NCI-H446 (cell line): ENCODE data around the gene PRKACA.
A peak's percentile ranks its signal among the peaks of the same experiment; 100 is the strongest.

Experiments used
- DNase-seq, 2 experiments: peaks; one replicate each; lab custom pipeline; 2025; lab: John Stamatoyannopoulos, UW

PRKACA gene

DNA sequence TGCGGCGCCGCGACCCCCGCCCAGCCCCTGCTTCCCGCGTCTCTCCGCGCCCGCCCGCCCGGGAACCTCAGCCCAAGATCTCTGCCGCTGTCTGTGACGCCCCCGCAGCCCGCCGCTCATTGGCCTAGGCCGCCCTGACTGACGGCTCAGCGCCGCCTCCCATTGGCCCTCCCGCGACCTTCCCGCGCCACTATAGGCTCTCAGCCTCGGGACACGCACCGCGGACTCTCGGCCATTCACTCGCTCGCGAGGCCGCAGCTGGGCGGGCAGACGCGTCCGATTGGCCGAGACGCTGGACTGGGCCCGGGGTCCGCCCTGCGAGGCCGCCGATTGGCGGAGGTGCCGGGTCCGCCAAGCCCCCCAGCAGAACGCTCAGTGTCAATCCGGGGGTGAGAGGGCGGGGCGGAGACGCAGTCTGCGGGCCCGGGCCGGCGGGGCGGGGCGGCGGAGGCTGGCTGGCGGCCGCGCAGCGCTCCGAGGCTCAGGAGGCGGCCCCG, at the start of gene PRKACA:
PRKACA (minus strand) TSS at position 95 of the 497 bp plus-strand sequence. CDS start 215 bp downstream, outside the sequence.
- DNase-seq = peak; percentile 98 to 100

DNA sequence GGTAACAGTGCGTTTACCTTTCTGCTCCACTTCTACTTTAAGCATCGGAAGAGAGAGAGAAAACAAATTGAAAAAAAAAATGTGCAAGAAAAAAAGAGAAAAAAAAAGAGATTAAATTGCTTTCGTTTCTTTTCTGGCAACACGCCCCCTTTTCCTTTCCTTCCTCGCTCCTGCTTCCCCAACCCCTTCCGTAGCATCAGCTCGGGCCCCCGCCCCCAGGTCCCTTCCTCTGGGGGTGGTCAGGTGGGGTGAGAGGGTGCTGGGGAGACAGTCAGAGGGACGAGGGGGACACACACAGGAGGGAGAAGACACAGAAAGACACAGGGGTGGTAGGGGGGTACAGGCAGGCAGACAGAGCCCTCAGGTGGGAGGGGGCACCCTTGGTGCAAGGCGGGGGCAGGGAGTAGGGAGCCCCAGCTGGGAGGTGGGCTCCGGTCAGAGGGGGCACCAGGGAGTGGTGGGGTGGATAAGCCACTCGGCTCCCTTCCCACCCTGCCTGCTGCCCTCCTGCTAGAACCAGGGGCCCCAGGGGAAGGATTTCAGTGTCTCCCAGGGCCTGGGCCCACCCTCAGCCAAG, 49.5 kb upstream of the PRKACA start:
- DNase-seq = no peak

- no peak for DNase-seq
Measured at GRCh38 chr19:14165990-14166830, 48.6 kb upstream of the PRKACA start.

GRCh38 chr19:14164724-14165493, 47.3 kb upstream of the PRKACA start:
- no peak for DNase-seq

GRCh38 chr19:14164082-14164481, 46.5 kb upstream of the PRKACA start:
- no peak for DNase-seq

- DNase-seq = no peak
Measured at GRCh38 chr19:14162871-14163297, 45.3 kb upstream of the PRKACA start.

- DNase-seq = no peak
Measured at GRCh38 chr19:14161305-14161704, 43.7 kb upstream of the PRKACA start.

GRCh38 chr19:14160017-14160703, 42.6 kb upstream of the PRKACA start:
- DNase-seq = no peak

DNA sequence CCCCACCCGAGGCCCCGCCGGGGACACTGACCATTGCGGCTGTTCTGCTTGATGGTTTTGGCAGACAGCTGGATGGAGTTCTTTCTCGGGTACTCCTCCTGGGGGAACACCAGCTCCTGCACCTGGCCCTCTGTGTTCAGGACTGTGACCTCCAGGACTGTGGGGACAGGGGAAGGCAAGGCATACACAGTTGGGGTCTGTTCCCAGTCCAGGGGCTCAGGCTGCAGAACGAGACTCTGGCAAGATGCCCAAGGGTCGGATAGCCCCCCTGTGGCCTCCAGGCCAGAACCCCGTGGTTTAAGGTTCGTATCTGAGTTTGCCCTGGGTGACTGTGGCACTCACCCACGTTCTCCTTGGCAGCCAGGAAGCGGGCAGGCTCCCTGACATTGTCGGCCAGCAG, 41.5 kb upstream of the PRKACA start:
- no peak for DNase-seq

DNA sequence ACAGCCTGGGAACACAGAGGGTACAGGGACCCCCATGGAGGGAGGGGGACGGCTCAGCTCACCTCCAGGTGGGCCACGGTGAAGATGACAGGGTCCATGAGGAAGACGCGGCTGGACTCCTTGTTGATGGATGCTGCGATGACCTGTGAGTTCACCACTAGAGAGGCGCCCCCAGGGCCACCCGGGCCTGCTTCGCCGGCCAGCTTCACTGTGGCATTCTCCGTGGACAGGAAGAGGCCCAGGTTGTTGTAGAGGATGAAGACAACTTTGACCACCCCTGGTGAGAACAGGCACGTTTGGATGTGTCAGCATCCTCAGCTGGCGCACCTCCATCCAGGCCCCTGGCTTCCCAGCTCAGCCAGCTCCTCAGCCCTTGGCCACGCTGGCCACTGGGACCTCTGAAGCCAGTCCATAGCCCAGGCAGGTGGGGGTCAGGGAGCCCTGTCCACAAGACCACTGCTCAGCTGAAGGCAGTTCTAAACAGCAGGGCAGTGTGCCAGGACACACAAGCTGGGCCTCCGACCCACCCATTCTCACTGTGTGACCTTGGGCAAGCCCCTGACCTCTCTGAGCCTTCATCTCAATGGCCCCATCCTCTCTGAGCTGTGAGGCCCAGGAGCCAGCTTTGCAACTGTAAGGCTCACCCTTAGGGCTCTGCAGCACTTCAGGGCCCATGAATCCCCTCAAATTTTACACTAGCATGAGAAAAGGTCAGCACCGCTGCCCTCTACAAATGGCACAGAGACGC, 40.9 kb upstream of the PRKACA start:
- DNase-seq = no peak

GRCh38 chr19:14156971-14157717, 39.6 kb upstream of the PRKACA start:
- no peak for DNase-seq

GRCh38 chr19:14156122-14156521, 38.6 kb upstream of the PRKACA start:
- DNase-seq = no peak

DNA sequence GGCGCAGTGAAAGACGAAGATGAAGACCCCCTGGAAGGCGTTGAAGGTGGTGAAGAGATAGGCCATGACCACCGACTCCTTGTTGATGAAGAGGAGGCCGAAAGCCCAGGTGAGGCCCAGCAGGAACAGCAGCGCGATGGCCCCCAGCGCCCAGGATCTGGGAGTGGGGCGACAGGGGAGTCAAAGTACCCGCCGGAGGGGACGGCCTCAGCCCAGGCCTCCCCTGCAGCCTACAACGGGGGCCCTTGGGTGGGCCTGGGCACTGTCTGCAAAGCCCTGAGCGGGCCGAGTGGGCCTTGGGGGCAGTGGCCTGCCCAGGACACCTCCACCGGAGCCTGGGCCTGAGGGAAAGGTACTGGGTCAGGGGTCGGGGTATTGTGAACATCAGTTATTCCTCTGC, 37.8 kb upstream of the PRKACA start:
- no peak for DNase-seq

- DNase-seq = no peak
Measured at GRCh38 chr19:14152713-14153112, 35.2 kb upstream of the PRKACA start.

DNA sequence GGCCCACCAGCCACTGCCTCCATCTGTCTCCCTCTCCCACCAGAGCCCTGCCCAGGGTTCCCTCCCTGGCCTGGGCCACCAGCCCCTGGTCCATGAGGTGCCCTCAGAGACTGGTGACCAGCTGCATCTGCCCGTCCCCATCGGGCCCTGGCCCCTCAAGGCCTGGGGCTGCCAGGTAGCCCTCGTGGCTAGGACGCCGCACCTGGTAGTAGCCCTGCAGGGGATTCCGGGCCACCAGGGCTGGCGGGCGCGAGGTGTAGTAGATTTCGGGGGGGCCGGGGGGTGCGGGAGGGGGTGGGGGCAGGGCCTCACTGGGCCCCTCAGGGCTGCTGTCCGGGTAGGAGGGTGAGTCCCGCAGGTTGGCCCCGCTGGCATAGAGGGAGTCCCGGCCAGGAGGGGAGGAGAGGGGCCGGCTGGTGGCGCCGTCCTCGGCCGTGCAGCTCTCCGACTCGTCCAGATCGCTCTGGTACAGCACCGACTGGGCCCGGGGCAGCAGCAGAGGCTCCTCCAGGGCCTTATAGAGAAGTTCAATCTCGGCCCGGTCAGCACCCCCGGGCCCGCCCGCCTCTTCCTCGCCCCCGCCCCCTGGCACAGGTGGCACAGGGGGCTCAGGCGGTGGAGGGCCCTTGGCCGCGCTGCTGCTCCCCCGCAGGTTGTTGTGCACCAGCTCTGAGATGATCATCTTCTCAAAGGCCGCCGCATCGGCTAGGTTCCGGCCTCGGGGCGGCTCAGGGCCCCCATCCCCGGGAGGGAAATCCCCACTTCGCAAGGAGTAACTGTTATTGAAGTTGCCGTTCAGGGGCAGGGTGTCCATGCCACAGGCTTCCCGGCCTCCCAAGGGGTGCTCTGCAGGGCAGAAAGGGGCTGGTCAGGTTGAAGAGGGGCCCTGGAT, 33.5 kb upstream of the PRKACA start:
- DNase-seq = no peak

- no peak for DNase-seq
Measured at GRCh38 chr19:14150041-14150769, 32.6 kb upstream of the PRKACA start.

GRCh38 chr19:14149509-14149994, 32.0 kb upstream of the PRKACA start:
- DNase-seq = no peak

DNA sequence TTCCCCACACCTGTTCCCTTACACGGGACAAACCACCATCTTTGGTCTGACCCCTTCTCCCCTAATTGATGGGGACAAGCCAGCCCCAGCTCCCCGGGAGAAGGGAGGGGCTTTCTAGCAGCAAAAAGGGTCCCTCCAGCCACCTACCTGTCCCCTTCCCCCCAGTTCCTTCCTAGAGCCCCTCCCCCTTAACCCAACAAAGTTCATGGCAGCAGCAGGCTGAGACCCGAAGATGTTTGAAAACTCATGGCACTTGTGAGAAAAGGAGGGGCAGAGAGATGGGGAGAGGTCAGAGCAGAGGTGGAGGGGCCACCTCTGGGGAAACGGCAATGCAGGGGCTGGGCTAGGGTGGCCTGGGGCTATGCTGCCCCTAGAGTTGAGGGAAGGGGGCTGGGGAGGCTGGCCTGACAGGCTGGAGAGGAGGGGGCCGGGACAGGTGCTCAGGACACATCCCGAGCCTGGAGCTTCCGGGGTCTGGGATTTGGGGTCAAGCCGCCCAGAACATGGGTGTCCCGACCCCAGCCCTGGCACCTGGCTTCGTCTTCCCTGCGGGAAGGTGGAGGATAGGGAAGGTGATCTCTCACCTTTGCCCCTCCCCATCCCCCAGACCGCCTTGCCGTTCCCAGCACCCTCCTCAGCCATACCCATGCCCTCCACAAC, 31.3 kb upstream of the PRKACA start:
- DNase-seq = no peak
